KG1 (cell line): ENCODE results near the gene COG5.

ENCODE experiments used
- DNase-seq: peaks from one replicate; lab custom pipeline; 2025; lab: John Stamatoyannopoulos, UW

Gene COG5

DNA sequence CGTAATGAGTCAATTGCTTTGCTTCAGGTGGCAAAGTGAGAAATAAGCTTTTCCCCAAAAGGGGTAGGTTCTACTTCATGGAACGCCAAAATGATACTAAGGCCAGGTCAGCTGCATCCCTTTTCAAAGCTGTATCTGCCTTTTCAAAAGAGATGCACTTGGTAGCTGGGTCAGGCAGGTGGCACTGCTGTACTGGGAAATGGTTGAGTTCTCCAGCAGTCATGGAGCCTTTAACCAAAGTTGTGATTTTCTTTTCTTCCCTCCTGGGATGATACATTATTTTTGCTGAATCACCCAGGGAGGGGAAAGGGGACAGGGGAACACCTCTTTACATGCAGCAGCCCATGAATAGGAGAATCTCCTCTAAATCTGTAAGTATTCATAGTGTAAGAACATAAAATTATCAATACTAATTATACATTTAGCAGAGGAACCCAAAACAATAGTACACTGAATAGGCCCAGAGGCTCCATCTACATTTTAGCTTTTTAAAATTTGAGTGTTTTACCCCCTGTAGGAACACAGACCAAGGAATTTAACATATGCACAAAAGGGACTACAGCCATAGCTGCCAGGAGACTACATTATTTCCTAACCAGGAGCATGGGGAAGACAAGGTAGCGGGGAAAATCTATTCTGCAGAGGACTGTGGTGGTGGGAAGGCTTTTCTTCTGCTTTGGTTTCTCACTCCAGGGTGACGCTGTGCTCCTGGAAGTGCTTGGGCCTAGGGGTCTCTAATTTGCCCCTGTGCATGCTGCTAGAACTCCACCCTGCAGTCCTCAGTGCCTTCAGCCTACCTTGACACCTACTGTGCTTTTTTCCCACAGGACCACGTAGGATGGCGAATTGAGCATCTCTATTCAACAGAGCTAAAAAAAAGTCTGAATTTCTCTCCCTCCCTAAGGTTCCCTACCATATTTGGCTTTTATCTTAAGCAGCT lies 100.3 kb downstream of the COG5 start:
- DNase-seq: no peak

DNA sequence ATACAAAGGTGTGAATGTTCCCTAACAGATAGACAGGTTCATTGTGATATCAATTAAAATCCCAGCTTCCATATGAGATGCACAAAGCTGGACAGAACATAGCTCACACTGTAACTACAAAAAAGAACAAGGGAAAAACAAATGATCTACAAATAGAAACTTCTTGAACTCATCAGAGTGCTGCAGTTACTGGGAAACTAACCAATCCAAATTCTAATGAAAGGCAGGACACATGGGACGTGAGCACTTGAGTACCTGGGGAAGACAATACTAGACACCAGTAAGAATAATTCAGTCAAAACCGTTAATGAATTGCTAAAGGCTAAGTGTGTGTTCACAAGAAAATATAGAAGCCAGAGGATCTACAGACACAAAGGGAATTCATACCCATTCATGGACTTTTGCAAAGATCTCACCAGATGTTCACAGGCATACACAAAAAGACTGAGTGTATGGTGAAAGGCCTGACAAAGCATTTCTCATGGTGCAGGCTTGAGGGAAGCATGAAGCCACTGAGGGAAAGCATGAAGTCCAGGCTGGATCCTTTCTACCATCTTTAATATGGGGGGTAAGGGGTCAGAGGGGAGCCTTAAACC lies 101.7 kb downstream of the COG5 start:
- no peak for DNase-seq

DNA sequence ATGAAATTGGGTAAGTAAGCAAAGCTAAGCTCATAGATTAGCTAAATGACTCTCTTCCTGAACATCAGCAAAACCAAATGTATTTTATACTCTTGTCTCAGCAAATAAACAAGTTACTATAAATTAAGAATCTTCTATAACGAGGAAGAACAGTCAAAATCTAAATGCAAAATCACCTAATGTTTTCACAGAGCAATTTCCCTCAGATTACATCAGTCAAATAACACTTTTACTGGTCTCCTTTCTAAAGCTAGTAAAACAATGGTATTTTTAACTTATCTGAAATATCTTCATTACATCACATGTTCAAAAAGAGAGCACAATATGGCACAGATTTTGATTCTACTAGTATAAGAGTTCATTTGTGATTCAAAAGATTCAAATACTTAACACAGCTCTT lies 110.3 kb downstream of the COG5 start:
- DNase-seq: no peak

DNA sequence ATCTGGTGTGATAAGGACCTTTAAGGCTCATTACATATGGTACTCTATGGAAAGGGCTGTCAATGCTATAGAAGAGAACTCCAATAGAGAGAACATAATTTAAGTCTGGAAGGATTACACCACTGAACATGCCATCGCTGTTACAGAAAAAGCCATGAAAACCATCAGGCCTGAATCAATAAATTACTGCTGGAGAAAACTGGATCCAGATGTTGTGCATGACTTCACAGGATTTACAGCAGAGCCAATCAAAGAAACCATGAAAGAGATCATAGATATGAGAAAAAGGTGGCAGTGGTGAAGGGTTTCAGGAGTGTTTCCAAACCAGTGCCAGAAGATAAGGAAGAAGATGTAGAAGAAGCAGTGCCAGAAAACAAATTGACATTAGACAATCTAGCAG lies 112.8 kb downstream of the COG5 start:
- no peak for DNase-seq

DNA sequence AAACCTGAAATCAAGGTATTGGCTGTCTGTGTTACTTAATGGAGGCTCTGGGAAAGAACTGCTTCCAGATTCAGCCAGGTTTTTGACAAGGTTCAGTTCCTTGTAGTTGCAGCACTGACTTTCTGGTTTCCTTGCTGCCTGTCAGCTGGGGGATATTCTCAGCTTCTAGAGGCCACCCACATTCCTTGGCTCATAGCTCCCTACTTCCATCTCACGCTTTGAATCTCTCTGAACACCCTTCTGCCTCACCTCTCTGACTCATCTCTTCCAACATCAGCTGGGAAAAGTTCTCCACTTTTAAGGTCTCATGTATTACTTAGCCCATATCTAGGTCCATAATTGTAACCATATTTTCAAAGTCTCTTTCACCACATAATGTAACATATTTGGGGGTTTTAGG lies 116.7 kb downstream of the COG5 start:
- no peak for DNase-seq

DNA sequence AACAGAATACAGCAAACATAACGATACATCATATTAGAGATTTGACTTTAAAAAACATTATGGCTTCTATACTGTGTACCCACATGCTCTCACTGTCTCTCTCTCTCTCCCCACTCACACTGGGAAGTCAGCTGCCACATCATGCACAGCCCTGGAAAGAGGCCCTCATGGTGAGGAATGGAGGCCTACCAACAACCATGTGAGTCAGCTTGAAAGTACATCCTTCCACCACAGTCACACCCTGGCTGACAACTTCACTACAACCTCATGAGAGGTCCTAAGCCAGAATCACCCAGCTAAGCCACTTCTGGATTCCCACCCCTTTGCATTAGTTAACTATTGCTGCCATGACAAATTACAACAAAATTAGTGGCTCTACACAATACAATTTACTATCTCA lies 117.2 kb downstream of the COG5 start:
- DNase-seq: no peak

DNA sequence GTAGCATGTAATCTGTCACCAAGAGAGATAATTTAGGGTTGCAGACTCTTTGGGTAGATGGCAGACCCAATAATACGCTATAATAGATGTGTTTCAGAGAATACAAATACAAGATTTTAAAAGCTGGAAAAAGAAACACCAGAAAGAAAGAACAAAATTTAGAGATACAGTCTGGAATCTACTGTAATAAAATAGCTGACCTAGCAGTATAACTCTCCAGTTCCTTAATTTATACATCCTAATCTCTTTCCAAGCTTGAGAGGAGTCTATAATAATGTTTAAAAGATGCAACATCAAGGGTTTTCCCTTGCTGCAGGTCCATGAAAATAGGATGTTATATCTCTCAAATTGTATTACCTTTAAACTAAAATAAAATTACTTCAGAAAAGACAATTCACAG lies 121.0 kb downstream of the COG5 start:
- DNase-seq: no peak

DNA sequence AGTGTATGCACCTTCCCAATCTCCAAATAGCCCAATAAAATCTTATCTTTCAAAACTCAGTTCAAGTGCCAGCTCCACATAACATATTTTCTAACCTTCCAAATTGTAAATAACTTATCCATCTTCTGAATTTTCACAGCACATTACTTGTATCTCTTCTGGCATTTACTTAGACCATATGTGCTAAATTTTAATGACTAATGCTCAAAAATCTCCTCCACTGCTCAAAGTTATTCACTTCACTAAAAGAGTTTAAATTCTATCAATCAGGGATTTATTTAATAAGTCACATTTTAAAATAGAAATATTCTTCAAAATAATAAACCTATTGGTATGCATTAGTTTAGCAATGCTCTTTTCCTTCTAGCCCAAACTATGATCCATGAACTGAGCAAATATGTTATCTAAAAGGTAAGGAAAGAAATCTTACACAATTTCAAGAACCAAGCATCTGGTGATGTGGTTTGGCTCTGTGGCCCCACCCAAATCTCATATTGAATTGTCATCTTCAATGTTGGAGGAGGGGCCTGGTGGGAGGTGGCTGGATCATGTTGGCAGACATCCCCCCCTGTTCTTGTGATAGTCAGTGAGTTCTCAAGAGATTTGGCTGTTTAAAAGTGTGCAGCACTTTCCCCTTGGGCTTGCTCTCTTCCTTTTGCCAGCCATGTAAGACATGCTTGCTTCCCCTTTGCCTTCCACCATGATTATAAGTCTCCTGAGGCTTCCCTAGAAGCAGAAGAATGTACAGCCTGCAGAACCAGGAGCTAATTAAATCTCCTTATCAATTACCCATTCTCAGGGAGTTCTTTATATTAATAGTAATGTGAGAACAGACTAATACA lies 121.9 kb downstream of the COG5 start:
- no peak for DNase-seq

DNA sequence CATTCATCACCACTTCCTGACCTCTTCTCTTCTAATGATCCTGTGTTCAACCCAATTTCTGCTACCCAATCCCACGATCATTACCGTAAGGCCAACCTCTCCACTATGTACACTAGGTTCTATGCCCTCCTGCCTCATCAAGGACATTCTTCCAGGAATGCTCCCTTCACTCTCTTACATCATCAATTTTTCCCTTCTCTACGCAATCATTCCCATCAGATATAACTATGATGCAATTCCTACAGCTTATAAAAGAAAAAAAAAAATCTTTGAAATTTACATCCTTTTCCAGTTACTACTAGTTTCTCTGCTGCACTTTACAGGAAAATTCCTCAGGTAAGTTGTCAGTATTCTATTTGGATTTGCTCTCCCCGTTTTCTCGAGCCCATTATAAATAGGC lies 124.7 kb downstream of the COG5 start:
- DNase-seq: no peak

DNA sequence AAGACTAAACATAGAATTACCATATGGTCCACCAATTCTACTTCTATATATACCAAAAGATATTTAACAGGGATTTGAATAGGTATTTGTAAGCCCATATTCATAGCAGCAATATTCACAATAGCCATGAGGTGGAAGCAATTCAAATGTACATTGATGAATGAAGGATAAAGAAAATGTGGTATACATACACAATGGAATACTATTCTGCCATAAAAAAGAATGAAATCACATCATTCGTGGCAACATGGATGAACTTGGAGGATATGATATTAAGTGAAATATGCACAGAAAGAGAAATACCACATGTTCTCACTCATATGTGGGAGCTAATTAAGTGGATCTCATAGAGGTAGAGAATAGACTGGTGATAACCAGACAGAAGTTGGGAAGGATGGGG lies 128.0 kb downstream of the COG5 start:
- no peak for DNase-seq

DNA sequence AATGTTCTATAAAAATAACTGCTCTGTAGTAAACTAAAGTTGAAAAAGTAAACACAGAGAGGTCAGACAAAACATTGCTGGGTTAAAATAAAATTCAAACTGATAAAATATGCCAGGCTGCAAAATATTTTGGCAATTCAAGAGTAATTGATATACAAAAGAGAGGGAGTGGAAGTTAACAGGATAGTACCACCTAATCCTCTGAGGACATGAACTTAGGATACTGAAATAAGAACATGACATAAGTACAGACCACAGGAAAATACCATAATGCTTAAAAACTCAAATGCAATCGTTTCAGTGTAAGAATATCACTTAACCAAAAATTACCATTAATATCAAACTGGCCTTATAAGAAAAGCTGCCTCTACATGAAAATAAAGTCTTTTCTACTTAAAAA lies 131.5 kb downstream of the COG5 start:
- no peak for DNase-seq

DNA sequence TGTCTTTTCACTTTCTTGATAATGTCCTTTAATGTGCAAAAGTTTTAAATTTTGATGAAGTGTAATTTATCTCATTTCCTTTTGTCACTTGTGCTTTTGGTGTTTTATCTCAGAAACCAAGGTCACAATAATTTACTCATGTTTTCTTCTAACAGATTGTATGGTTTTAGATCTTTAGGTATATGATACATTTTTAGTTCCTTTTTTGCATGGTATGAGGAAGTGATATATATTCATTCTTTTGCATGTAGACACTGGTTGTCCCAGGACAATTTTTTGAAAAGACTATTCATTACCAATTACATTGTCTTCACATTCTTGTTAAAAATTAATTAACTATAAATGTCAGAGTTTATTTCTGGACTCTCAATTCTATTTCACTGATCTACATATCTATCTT lies 133.7 kb downstream of the COG5 start:
- no peak for DNase-seq

DNA sequence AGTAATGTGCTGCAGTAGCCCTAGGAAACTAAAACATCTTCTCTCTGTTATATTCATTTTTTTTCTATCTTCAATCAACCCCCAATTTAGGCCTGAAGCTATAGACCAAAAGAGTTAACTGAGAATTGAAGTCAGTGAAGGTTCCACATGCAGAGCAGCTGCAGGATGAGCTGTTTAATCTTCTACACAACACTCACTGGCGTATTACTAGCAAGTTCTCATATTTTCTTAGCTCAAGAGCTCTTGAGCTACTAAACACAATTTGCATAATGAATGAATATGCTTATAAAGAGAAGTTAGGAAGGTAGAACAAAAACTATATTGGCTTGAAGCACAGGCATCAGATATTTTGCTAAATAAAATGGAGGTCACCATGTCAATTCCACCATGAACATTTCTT lies 135.1 kb downstream of the COG5 start:
- DNase-seq: no peak

DNA sequence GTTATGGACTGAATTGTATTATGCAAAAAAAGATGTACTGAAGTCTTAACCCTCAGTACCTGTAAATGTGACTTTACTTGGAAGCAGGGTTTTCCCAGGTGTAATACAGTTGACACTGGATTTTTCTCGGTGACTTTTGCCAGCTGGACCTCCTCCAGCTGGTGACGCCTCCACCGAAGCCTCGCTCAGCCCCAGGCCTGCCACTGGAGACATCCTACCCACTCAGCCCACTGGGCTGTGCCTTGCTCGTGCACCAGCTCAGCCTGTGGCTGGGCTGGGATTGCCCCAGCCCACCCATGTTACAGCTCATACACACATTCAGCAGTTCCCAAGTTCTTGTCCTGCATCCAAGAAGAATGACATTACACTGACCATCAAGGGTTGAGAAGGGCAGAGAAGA lies 136.3 kb downstream of the COG5 start:
- no peak for DNase-seq

DNA sequence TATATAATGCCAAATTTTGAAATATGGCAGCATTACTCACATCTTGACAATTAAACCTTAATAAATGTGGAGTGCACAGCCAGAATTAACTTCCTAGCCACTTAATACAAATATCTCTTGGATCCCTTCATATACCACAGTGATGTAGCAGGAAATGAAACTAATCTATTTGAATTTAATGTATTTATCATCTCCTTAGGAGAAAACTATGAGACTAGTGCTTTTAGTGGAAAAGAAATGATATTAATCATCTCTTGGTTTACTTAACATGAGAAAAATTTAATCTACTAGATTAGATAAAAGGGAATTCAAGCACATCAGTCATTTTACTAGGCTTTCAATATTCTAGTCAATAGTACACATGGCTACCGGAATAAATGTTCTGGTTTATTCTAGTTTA lies 149.5 kb downstream of the COG5 start:
- no peak for DNase-seq

DNA sequence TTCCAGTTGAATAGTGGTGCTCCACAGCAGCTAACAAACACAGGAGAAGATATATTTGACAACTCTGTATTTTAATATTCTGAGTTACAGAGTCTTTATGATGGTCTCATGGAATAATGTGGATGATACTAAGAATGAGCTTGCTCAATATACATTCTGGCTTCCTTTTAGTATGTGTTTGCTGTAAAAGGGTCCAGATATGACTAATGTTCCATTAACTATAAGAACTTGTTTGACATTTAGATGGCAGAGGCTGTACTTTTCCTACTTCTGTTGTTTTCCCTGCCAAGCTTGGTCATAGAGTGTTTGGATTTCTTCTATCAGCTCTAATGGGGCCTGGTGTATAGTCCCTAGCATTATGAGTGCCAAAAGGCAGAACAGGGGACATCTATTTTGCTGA lies 155.4 kb downstream of the COG5 start:
- DNase-seq: no peak

DNA sequence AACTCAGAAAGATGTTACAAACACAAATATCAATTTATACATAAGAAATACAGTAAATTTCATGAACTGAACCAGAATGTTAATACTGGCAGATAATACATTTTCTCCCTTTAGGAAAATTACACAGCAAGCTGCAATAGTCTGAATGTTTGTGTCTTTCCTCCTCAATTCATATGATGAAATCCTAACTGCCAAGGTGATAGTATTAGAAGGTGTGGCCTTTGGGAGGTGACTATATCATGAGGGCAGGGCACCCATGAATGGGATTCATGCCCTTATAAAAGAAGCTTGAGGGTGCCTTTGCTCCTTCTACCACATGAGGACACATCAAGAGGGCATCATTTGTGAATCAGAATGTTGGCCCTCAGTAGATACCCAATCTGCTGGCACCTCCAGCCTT lies 158.2 kb downstream of the COG5 start:
- DNase-seq: no peak

DNA sequence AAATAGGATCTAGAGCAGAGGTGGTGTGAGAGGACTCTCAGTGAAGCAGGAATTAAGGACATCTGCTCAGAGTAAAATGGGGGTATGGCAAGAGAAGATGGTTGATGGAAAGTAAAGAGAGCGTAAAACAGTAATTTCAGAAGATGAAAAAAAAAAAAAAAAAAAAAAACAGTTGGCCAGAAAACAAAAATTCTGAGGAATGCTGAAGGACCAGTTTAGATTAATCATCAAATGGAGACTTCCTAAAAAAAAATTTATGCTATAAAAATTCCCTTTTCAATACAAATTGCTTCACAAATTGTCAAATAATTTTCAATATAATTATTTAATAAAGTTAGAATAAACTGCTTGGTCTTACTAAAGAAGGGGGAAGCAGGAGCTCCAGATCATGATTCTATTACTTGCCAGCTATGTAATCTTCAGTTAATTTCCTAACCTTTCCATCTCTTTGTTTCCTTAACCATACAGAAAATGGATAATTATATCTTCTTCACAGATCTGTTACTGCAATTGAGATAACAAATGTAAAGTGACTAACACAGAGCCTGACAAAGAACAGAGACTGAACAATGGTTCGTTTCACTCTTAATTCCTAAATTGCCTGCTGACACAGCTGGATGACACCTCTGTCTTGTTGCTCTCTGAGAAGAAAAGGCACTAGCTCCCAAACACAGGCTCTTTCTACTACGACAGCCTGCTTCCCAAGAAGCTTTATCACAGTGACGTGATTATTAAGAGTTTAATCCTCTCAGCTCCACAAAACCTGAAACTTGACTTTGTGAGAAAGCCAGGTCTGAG lies 158.8 kb downstream of the COG5 start:
- no peak for DNase-seq

DNA sequence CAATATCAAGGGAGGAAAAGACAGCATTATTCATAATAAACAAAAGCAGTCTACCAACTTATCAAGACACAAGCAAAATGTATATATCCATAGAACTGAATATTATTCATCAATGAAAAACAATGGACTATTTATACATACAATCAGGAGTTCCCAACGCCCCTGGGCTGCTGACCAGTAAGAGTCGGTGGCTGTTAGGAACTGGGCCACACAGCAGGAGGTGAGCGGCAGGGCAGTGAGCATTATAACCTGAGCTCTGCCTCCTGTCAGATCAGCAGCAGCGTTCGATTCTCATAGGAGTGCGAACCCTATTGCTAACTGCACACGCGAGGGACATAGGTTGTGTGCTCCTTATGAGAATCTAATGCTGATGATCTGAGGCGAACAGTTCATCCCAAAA lies 165.6 kb downstream of the COG5 start:
- no peak for DNase-seq

DNA sequence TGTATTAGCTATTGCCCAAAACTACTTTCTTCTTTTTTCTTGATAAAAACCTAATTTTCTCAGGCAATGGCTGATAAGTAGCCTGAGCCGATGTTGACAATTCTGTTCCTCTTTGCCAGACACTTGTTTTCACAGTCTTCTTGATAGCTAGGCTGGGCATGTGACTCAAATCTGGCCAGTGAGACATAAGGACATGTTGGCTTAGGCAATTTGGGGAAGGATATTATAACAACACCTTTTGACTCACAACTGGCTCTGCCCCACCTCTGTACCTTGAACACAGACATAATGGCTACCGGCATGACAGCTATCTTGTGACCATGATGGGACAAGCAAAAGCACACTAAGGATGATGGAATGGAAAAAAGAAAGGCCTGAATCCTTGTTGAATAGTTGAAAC lies 166.7 kb downstream of the COG5 start:
- no peak for DNase-seq

DNA sequence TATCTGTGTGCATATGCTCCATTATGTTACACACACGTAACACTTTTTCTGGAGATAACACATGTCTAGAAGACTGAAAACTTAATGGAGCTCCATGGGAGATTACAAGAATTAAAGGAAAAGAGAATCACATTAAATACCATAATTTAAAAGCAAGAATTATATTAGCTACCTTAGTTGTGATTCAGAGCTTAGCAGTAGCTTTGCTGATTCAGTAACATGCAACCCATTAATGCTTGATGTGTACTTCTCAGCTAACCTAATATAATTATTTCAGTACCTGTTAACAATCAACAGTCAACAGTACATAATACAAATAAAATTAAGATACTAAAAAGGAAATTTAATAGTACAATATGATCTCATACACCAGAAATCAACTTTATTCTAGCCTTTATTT lies 167.6 kb downstream of the COG5 start:
- DNase-seq: no peak

DNA sequence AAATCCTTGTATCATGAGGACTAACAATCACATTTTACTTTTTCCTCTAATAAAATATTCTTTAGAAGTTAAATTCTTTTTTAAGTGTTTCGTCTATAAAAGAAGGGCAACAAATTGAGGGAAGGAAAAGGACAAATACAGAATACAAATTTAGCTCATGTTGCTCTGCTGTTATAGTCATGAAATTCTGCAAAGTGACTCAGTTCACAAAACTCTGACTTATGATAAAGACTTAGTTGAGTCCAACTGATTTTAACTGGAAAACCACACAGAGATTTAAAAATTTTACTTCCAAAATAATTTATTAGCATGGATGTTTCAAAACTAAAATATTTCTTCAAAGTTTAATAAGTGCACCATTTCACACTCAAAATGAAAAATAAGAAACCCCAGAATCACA lies 168.9 kb downstream of the COG5 start:
- DNase-seq: no peak
